SK-N-SH treated with all-trans-retinoic acid at 6 μM for 48 hours (cell line): ENCODE measurements around the gene ACOX3.

Experiments
- POU6F1 ChIP-seq: fragments of 250-450 bp; sonication (Bioruptor Pico); IDR thresholded peaks from 2 replicates; pipeline ENCODE4 v1.8.0; 2021; ENCODE audit warnings: low read depth, mild to moderate bottlenecking, moderate library complexity, borderline replicate concordance
- ZNF8 ChIP-seq: fragments of 450-650 bp; formaldehyde crosslinking; IDR thresholded peaks from 2 replicates; pipeline ENCODE4 v1.5.0; 2020; ENCODE audit warnings: mild to moderate bottlenecking, moderate library complexity

GRCh38 chr4:8434251-8435073, 6.1 kb downstream of the ACOX3 start:
- TF ChIP-seq ZNF8: no peak
- no peak for TF ChIP-seq POU6F1
